HCT116 (cell line): Measurements from ENCODE around the gene RRH. TPM values are rescaled to one million over a fixed set of nuclear protein-coding genes. Genes with fewer than 3 reads are reported as not detected.

Source experiments
- ATAC-seq: fragments of 200-7000 bp; cut with Tn5 transposase; 2 replicates; pipeline ENCODE4 v1.9.1; 2020; ENCODE audit warnings: mild to moderate bottlenecking, moderate library complexity
- BruUV-seq: library from RNA; stranded (reverse); fragments of 400-500 nt; replicated peaks from 2 replicates; lab custom pipeline; 2021; lab: Mats Ljungman, UMichigan
- CTCF ChIA-PET: fragments of 300-600 bp; sonication (Branson Sonifier 250); formaldehyde crosslinking; loops from one replicate; lab custom pipeline; 2021; ENCODE audit warnings: antibody characterized with exemption; lab: Charles Lee
- POLR2A ChIA-PET: fragments of 300-600, 350-600 bp; sonication (Branson Sonifier 250); formaldehyde crosslinking; loops from one replicate; lab custom pipeline; 2021; ENCODE audit warnings: antibody characterized with exemption; lab: Charles Lee
- RAD21 ChIA-PET, 2 experiments: fragments of 300-600 bp; sonication (Branson Sonifier 250); formaldehyde crosslinking; loops; one replicate each; lab custom pipeline; 2023; ENCODE audit warnings: low total read pairs in 2 of 2; ENCODE audit not compliant: uncharacterized antibody in 2 of 2, unreplicated experiment in 2 of 2, low non-redundant PET in 1 of 2; lab: Charles Lee
- DNase-seq: peaks from one replicate; pipeline ENCODE4 v3.0.0-alpha.2; 2010; ENCODE audit warnings: low read depth, low spot score
- H2AFZ ChIP-seq: fragments of 200-600 bp; shearing (Covaris generic), sonication (generic); 2 replicates; pipeline ENCODE4 v1.6.1; 2017; ENCODE audit warnings: low read depth, mixed run types, mixed read lengths, antibody characterized with exemption, low read length; ENCODE audit not compliant: poor library complexity, severe bottlenecking
- H3K27ac ChIP-seq: 2 replicates; pipeline ENCODE4 v1.5.1; 2012; ENCODE audit warnings: low read depth, low read length
- H3K27me3 ChIP-seq: fragments of 200-600 bp; sonication (generic); 2 replicates; pipeline ENCODE4 v1.6.1; 2016; ENCODE audit warnings: mixed run types, low read length, mixed read lengths; ENCODE audit not compliant: insufficient read depth
- H3K36me3 ChIP-seq, 2 experiments: fragments of 200-500 bp in 1 of 2; fragments of 200-600 bp in 1 of 2; sonication (Bioruptor generic) in 1 of 2; sonication (generic) in 1 of 2; 2 replicates each; pipeline versions ENCODE4 v1.5.1 to v1.6.1; 2014 to 2016; ENCODE audit warnings: low read length in 2 of 2, inconsistent platforms in 1 of 2, mixed read lengths in 1 of 2, mixed run types in 1 of 2; ENCODE audit not compliant: insufficient read depth in 2 of 2, control insufficient read depth in 1 of 2
- H3K4me1 ChIP-seq, 2 experiments: fragments of 200-600 bp in 1 of 2; sonication (generic) in 1 of 2; 2 replicates each; pipeline versions ENCODE4 v1.5.1 to v1.6.1; 2012 to 2017; ENCODE audit warnings: low read length in 2 of 2, inconsistent platforms in 1 of 2, mild to moderate bottlenecking in 1 of 2, mixed read lengths in 1 of 2, mixed run types in 1 of 2, moderate library complexity in 1 of 2; ENCODE audit not compliant: insufficient read depth in 2 of 2, control insufficient read depth in 1 of 2
- H3K4me2 ChIP-seq: fragments of 200-600 bp; sonication (generic); 2 replicates; pipeline ENCODE4 v1.6.1; 2017; ENCODE audit warnings: mixed run types, low read length, mixed read lengths
- H3K4me3 ChIP-seq, 2 experiments: fragments of 200-600 bp in 1 of 2; sonication (generic) in 1 of 2; replicated peaks in 1 of 2; 2 replicates each; pipeline ENCODE4 v1.5.1; 2011 to 2016; ENCODE audit warnings: low read length in 2 of 2, control low read depth in 1 of 2, low read depth in 1 of 2, mild to moderate bottlenecking in 1 of 2, mixed read lengths in 1 of 2, mixed run types in 1 of 2
- H3K79me2 ChIP-seq: fragments of 200-600 bp; sonication (generic); 2 replicates; pipeline ENCODE4 v1.6.1; 2017; ENCODE audit warnings: mild to moderate bottlenecking, mixed run types, low read length, moderate library complexity, mixed read lengths; ENCODE audit not compliant: insufficient read depth
- H3K9ac ChIP-seq: fragments of 200-600 bp; sonication (generic); 2 replicates; pipeline ENCODE4 v1.6.1; 2016; ENCODE audit warnings: low read length, mixed read lengths
- H3K9me2 ChIP-seq: fragments of 200-600 bp; sonication (generic), shearing (Covaris generic); 2 replicates; pipeline ENCODE4 v1.6.1; 2017; ENCODE audit warnings: mixed run types, mild to moderate bottlenecking, moderate library complexity; ENCODE audit not compliant: insufficient read depth
- H3K9me3 ChIP-seq, 2 experiments: fragments of 200-500 bp in 1 of 2; fragments of 200-600 bp in 1 of 2; sonication (Bioruptor generic) in 1 of 2; sonication (generic) in 1 of 2; 2 replicates each; pipeline ENCODE4 v1.6.1; 2014 to 2017; ENCODE audit warnings: low read length in 2 of 2, mixed read lengths in 2 of 2, inconsistent platforms in 1 of 2, low read depth in 1 of 2, mild to moderate bottlenecking in 1 of 2, mixed run types in 1 of 2, moderate library complexity in 1 of 2; ENCODE audit not compliant: control insufficient read depth in 1 of 2, insufficient read depth in 1 of 2
- H4K20me1 ChIP-seq: fragments of 200-600 bp; sonication (generic), shearing (Covaris generic); 2 replicates; pipeline ENCODE4 v1.6.1; 2017; ENCODE audit warnings: mixed run types, mild to moderate bottlenecking, moderate library complexity; ENCODE audit not compliant: insufficient read depth
- CEBPB ChIP-seq: IDR thresholded peaks from 2 replicates; pipeline ENCODE4 v1.6.1; 2012; ENCODE audit warnings: low read depth
- CTCF ChIP-seq, 3 experiments: fragments of 200-600 bp in 1 of 3; sonication (generic) in 1 of 3; IDR thresholded peaks in 2 of 3; conservative IDR thresholded peaks in 1 of 3; 2 replicates each; pipeline ENCODE4 v1.5.1; 2012 to 2017; ENCODE audit warnings: low read depth in 2 of 3, low read length in 2 of 3, antibody characterized with exemption in 1 of 3, borderline replicate concordance in 1 of 3, control low read depth in 1 of 3, mild to moderate bottlenecking in 1 of 3, mixed read lengths in 1 of 3, mixed run types in 1 of 3, moderate library complexity in 1 of 3; ENCODE audit not compliant: insufficient read depth in 1 of 3
- ELF1 ChIP-seq: IDR thresholded peaks from 2 replicates; pipeline ENCODE4 v1.6.1; 2012; ENCODE audit warnings: low read depth, borderline replicate concordance
- EZH2 ChIP-seq: fragments of 200-600 bp; sonication (generic); IDR thresholded peaks from 2 replicates; pipeline ENCODE4 v1.6.1; 2017; ENCODE audit warnings: antibody characterized with exemption, mixed run types
- EZH2phosphoT487 ChIP-seq: fragments of 200-600 bp; IDR thresholded peaks from 2 replicates; pipeline ENCODE4 v1.6.1; 2018; ENCODE audit warnings: antibody characterized with exemption, borderline replicate concordance
- FOSL1 ChIP-seq: IDR thresholded peaks from 2 replicates; pipeline ENCODE4 v1.6.1; 2012; ENCODE audit warnings: low read depth
- RAD21 ChIP-seq: IDR thresholded peaks from 2 replicates; pipeline ENCODE4 v1.6.1; 2012; ENCODE audit warnings: low read depth, mild to moderate bottlenecking
- SP1 ChIP-seq: IDR thresholded peaks from 2 replicates; pipeline ENCODE4 v1.6.1; 2012; ENCODE audit warnings: low read depth
- TCF7L2 ChIP-seq: IDR thresholded peaks from 2 replicates; pipeline ENCODE4 v1.7.0; 2011; ENCODE audit warnings: borderline replicate concordance, inconsistent platforms; ENCODE audit not compliant: insufficient read depth, insufficient read length; ENCODE audit errors: extremely low read depth
- YY1 ChIP-seq: IDR thresholded peaks from 2 replicates; pipeline ENCODE4 v1.6.1; 2011; ENCODE audit warnings: low read length, low read depth, moderate library complexity, mild to moderate bottlenecking; ENCODE audit not compliant: insufficient replicate concordance; ENCODE audit errors: extremely low read depth
- intact Hi-C: fragments of 100-400 bp; cut with micrococcal nuclease; formaldehyde crosslinking; loops from 2 replicates; pipeline ENCODE4 v1.10.0; 2022
- total RNA-seq: library from RNA; stranded (reverse); gene quantifications from one replicate; pipeline ENCODE4 v1.2.1, GENCODE V29; 2021; ENCODE audit not compliant: unreplicated experiment
- TF ChIP-seq, protein P1 (sequence below): IDR thresholded peaks from 2 replicates; pipeline ENCODE4 v1.6.1; 2012; ENCODE audit warnings: low read depth

RRH gene
- total RNA-seq, 1 experiment from 2014 or later = 0.42 TPM

- Histone ChIP-seq H3K27me3 (no peaks in the 10 kb centered on the region), H4K20me1 (no peaks in the 10 kb centered on the region), H3K9ac (no peak overlapping the region), H3K4me3 (no peak overlapping the region), H3K4me2 (no peak overlapping the region), H2AFZ (no peak overlapping the region), H3K9me2 (no peaks in the 10 kb centered on the region), H3K4me1 (no peaks in the 10 kb centered on the region), H3K27ac (no peak overlapping the region), H3K9me3 (no peaks in the 10 kb centered on the region), H3K36me3 (no peaks in the 10 kb centered on the region), H3K79me2 (no peaks in the 10 kb centered on the region)
- POLR2A ChIA-PET = no interaction called here
- BruUV-seq = no TSS peak
- RAD21 ChIA-PET = no interaction called here
- DNase-seq (no peak), ATAC-seq (no peak)
- intact Hi-C loops = no loop called here
- CTCF ChIA-PET = no interaction called here
- TF ChIP-seq TCF7L2 = no peak
- no peak for TF ChIP-seq SP1
- no peak for TF ChIP-seq EZH2
- no peak for TF ChIP-seq CEBPB
- TF ChIP-seq YY1 = no peak
- no peak for TF ChIP-seq ELF1
- TF ChIP-seq RAD21 = no peak
- no peak for TF ChIP-seq FOSL1
- TF ChIP-seq EZH2phosphoT487 = no peak
- TF ChIP-seq, protein P1, sequence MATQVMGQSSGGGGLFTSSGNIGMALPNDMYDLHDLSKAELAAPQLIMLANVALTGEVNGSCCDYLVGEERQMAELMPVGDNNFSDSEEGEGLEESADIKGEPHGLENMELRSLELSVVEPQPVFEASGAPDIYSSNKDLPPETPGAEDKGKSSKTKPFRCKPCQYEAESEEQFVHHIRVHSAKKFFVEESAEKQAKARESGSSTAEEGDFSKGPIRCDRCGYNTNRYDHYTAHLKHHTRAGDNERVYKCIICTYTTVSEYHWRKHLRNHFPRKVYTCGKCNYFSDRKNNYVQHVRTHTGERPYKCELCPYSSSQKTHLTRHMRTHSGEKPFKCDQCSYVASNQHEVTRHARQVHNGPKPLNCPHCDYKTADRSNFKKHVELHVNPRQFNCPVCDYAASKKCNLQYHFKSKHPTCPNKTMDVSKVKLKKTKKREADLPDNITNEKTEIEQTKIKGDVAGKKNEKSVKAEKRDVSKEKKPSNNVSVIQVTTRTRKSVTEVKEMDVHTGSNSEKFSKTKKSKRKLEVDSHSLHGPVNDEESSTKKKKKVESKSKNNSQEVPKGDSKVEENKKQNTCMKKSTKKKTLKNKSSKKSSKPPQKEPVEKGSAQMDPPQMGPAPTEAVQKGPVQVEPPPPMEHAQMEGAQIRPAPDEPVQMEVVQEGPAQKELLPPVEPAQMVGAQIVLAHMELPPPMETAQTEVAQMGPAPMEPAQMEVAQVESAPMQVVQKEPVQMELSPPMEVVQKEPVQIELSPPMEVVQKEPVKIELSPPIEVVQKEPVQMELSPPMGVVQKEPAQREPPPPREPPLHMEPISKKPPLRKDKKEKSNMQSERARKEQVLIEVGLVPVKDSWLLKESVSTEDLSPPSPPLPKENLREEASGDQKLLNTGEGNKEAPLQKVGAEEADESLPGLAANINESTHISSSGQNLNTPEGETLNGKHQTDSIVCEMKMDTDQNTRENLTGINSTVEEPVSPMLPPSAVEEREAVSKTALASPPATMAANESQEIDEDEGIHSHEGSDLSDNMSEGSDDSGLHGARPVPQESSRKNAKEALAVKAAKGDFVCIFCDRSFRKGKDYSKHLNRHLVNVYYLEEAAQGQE = no peak
- TF ChIP-seq CTCF (IDR thresholded peaks at IDR 0.05 in 2 of 3, conservative IDR thresholded peaks at IDR 0.05 in 1 of 3; ENCODE audit: borderline replicate concordance in 1 of 3, insufficient read depth in 1 of 3, low read depth in 2 of 3, low read length in 2 of 3) = no peak
- TF ChIP-seq, all 23 proteins: peak for 0
Observed at GRCh38 chr4:109846395-109847098, 18.8 kb downstream of the RRH start.
